GM12878 (cell line): ENCODE data around the gene TFPI2. TPM values are rescaled to one million over a fixed set of nuclear protein-coding genes. Genes with fewer than 3 reads are reported as not detected.

Source experiments
- ATAC-seq: fragments of 200-7000 bp; cut with Tn5 transposase; 3 replicates; pipeline ENCODE4 v1.9.1; 2020; ENCODE audit warnings: mild to moderate bottlenecking, moderate library complexity
- BruUV-seq: library from RNA; stranded (reverse); fragments of 400-500 nt; replicated peaks from 2 replicates; lab custom pipeline; 2021; lab: Mats Ljungman, UMichigan
- CTCF ChIA-PET: fragments of 300-600 bp; sonication (Branson Sonifier 250); formaldehyde crosslinking; extraction: SDS; loops from one replicate; lab custom pipeline; 2021; ENCODE audit warnings: inconsistent platforms; lab: Yijun Ruan, JAX
- POLR2A ChIA-PET: fragments of 350-600 bp; formaldehyde crosslinking; extraction: SDS; loops from one replicate; lab custom pipeline; 2021; ENCODE audit warnings: inconsistent platforms; lab: Charles Lee
- RAD21 ChIA-PET: fragments of 300-600 bp; sonication (Branson Sonifier 250); formaldehyde crosslinking; loops from one replicate; lab custom pipeline; 2023; ENCODE audit warnings: antibody characterized with exemption; ENCODE audit not compliant: unreplicated experiment; lab: Charles Lee
- SMC1A ChIA-PET: fragments of 300-600 bp; sonication (Branson Sonifier 250); formaldehyde crosslinking; loops from one replicate; lab custom pipeline; 2023; ENCODE audit not compliant: unreplicated experiment, uncharacterized antibody; lab: Charles Lee
- DNase-seq: peaks from one replicate; pipeline ENCODE4 v3.0.0-alpha.2; 2011; ENCODE audit warnings: low read depth, low spot score
- FAIRE-seq: peaks from 3 replicates; lab custom pipeline; 2011; peaks lifted over from hg19 to GRCh38; lab: Jason Lieb, UNC
- H2AFZ ChIP-seq: 2 replicates; pipeline ENCODE4 v1.6.0; 2011; ENCODE audit warnings: low read depth, low read length, control low read depth; ENCODE audit not compliant: control insufficient read depth
- H3K27ac ChIP-seq: 2 replicates; pipeline ENCODE4 v1.5.1; 2011; ENCODE audit warnings: control low read depth; ENCODE audit not compliant: control insufficient read depth, insufficient read depth
- H3K27me3 ChIP-seq, 2 experiments: replicated peaks in 1 of 2; 2 replicates each; pipeline versions ENCODE4 v1.6.0 to v1.6.1; 2011; ENCODE audit warnings: low read length in 1 of 2; ENCODE audit not compliant: control insufficient read depth in 2 of 2, insufficient read depth in 2 of 2
- H3K36me3 ChIP-seq, 2 experiments: 2 replicates each; pipeline ENCODE4 v1.5.1; 2011; ENCODE audit warnings: low read length in 1 of 2; ENCODE audit not compliant: control insufficient read depth in 2 of 2, insufficient read depth in 2 of 2
- H3K4me1 ChIP-seq: 2 replicates; pipeline ENCODE4 v1.6.1; 2011; ENCODE audit warnings: mild to moderate bottlenecking, low read length, moderate library complexity, mixed read lengths; ENCODE audit not compliant: control insufficient read depth, insufficient read depth
- H3K4me2 ChIP-seq: 2 replicates; pipeline ENCODE4 v1.6.0; 2011; ENCODE audit warnings: control low read depth; ENCODE audit not compliant: control insufficient read depth, insufficient read depth
- H3K4me3 ChIP-seq: fragments of 200-600 bp; sonication (generic); 2 replicates; pipeline ENCODE4 v1.5.1; 2016
- H3K79me2 ChIP-seq: 2 replicates; pipeline ENCODE4 v1.6.0; 2011; ENCODE audit warnings: low read length; ENCODE audit not compliant: control insufficient read depth, insufficient read depth
- H3K9ac ChIP-seq: 2 replicates; pipeline ENCODE4 v1.8.0; 2011; ENCODE audit warnings: low read length, control low read depth, mixed read lengths; ENCODE audit not compliant: control insufficient read depth, insufficient read depth
- H3K9me3 ChIP-seq: replicated peaks from 3 replicates; pipeline ENCODE4 v1.5.1; 2011; ENCODE audit warnings: mild to moderate bottlenecking, low read length; ENCODE audit not compliant: control insufficient read depth, insufficient read depth
- H4K20me1 ChIP-seq: 2 replicates; pipeline ENCODE4 v1.6.0; 2011; ENCODE audit not compliant: control insufficient read depth, insufficient read depth
- ATF7 ChIP-seq: fragments of 450-650 bp; IDR thresholded peaks from 2 replicates; pipeline ENCODE4 v1.6.1; 2016; ENCODE audit warnings: low read depth, mild to moderate bottlenecking
- CBX3 ChIP-seq: fragments of 200-600 bp; sonication (generic); IDR thresholded peaks from 2 replicates; pipeline ENCODE4 v1.6.1; 2016; ENCODE audit warnings: low read depth, borderline replicate concordance
- CTCF ChIP-seq, 3 experiments: IDR thresholded peaks in 2 of 3; conservative IDR thresholded peaks in 1 of 3; 2 replicates each; pipeline ENCODE4 v1.5.1; 2011; ENCODE audit warnings: low read depth in 3 of 3, low read length in 3 of 3, mild to moderate bottlenecking in 3 of 3, control low read depth in 2 of 3, moderate library complexity in 2 of 3, inconsistent platforms in 1 of 3, mixed read lengths in 1 of 3; ENCODE audit not compliant: control insufficient read depth in 2 of 3, insufficient read depth in 1 of 3; ENCODE audit errors: extremely low read depth in 1 of 3
- EP300 ChIP-seq, 2 experiments: fragments of 150-350 bp in 1 of 2; IDR thresholded peaks; 2 replicates each; pipeline ENCODE4 v1.6.1; 2011 to 2012; ENCODE audit warnings: low read depth in 2 of 2, low read length in 2 of 2, borderline replicate concordance in 1 of 2, improper control_type of control experiment in 1 of 2, inconsistent platforms in 1 of 2; ENCODE audit not compliant: control insufficient read depth in 1 of 2
- KDM1A ChIP-seq: fragments of 200-600 bp; sonication (generic); IDR thresholded peaks from 2 replicates; pipeline ENCODE4 v1.6.1; 2016; ENCODE audit warnings: borderline replicate concordance
- NRF1 ChIP-seq: conservative IDR thresholded peaks from 2 replicates; pipeline ENCODE4 v1.6.1; 2011; ENCODE audit warnings: mild to moderate bottlenecking, low read depth, low read length, improper control_type of control experiment
- PKNOX1 ChIP-seq: fragments of 450-650 bp; IDR thresholded peaks from 2 replicates; pipeline ENCODE4 v1.6.1; 2016; ENCODE audit warnings: mild to moderate bottlenecking
- POLR2AphosphoS2 ChIP-seq: IDR thresholded peaks from 2 replicates; pipeline ENCODE4 v1.6.1; 2011; ENCODE audit warnings: low read depth, mild to moderate bottlenecking, low read length, improper control_type of control experiment, moderate library complexity
- POLR2AphosphoS5 ChIP-seq: IDR thresholded peaks from 2 replicates; pipeline ENCODE4 v1.6.1; 2011; ENCODE audit warnings: mild to moderate bottlenecking, low read length, inconsistent platforms
- ZNF274 ChIP-seq: IDR thresholded peaks from one replicate; pipeline ENCODE4 v1.8.0; 2011; ENCODE audit not compliant: insufficient read length, insufficient read depth
- WGBS: methylation state at CpG from one replicate; pipeline ENCODE4 v1.1.6; 2016; ENCODE audit warnings: low lambda C conversion rate; ENCODE audit not compliant: insufficient replicate concordance, insufficient coverage; ENCODE audit errors: missing lambda C conversion rate; 5-methylcytosine and 5-hydroxymethylcytosine counted together
- in situ Hi-C: fragments of 300-500 bp; cut with MboI; formaldehyde crosslinking; loops from 9 replicates; pipeline ENCODE4 v1.14.3; 2018; ENCODE audit warnings: mixed read lengths
- intact Hi-C: fragments of 100-400 bp; cut with micrococcal nuclease; formaldehyde crosslinking; loops from one replicate; pipeline ENCODE4 v1.14.2; 2022; ENCODE audit not compliant: unreplicated experiment
- polyA plus RNA-seq, 11 experiments: library from polyadenylated mRNA; depleted of rRNA in 4 of 11; unstranded in 6 of 11; stranded (reverse) in 5 of 11; fragments of >200 nt; fragmentation: Nextera tagmentation in 4 of 11; fragmentation: Illumina TruSeq in 1 of 11; extraction: Ambion mirVana in 4 of 11; extraction: Trizol in 1 of 11; gene quantifications; 1 replicate in 1 of 11; 2 replicates in 10 of 11; pipeline versions ENCODE4 v1.2.1 to v1.2.3, GENCODE V29; 2011 to 2016; ENCODE audit warnings: inconsistent platforms in 2 of 11, missing spikeins in 2 of 11, low read depth in 1 of 11
- total RNA-seq, 4 experiments: library from RNA; depleted of rRNA in 3 of 4; stranded (reverse); fragments of >200 nt in 3 of 4; fragmentation: Illumina TruSeq in 1 of 4; extraction: Trizol in 1 of 4; gene quantifications; 2 replicates each; pipeline versions ENCODE4 v1.2.1 to v1.2.3, GENCODE V29; 2013 to 2021

The TFPI2 gene
- total and polyA plus RNA-seq, 10 of the 15 experiments (the other 5 are each of a cell fraction or from before 2014, with no cell fraction given): 0.07 to 1.1 (median 0.31) TPM; not detected in 5

- H3K27ac ChIP-seq: no peak overlapping the region
- no TSS peak for BruUV-seq
- H3K4me2 ChIP-seq: no peak overlapping the region
- H3K36me3 ChIP-seq: no peaks in the 10 kb centered on the region
- CTCF ChIA-PET: interaction anchor here (0.5 to 2.2 kb wide), 2 partner anchors 192 to 851 kb away, joined by 4 to 9 read pairs; no protein-coding TSS in a partner anchor
- DNase-seq (no peak), FAIRE-seq (no peak), ATAC-seq (no peak)
- H3K9ac ChIP-seq: no peak overlapping the region
- H3K9me3 ChIP-seq: no peaks in the 10 kb centered on the region
- intact Hi-C loops (no loop called here), in situ Hi-C loops (no loop called here)
- SMC1A ChIA-PET: interaction anchor here (1.4 kb wide), 1 partner anchor 11 kb away, joined by 3 read pairs; the partner anchor contains the start of gene GNGT1
- H3K4me1 ChIP-seq: no peaks in the 10 kb centered on the region
- H3K4me3 ChIP-seq: no peak overlapping the region
- H3K79me2 ChIP-seq: no peaks in the 10 kb centered on the region
- RAD21 ChIA-PET: interaction anchor here (1.2 kb wide), 1 partner anchor 192 kb away, joined by 4 read pairs; no protein-coding TSS in a partner anchor
- peaks cover 0 to 10% of the 10 kb centered on the region in 2 experiments; a peak in 3 of 4 replicates for H3K27me3 ChIP-seq
- H2AFZ ChIP-seq: no peak overlapping the region
- POLR2A ChIA-PET: no interaction called here
- 25% methylated on average over 3 of the region's 3 CpGs for WGBS
- TF ChIP-seq KDM1A: no peak
- no peak for TF ChIP-seq PKNOX1
- no peak for TF ChIP-seq NRF1
- TF ChIP-seq POLR2AphosphoS2: no peak
- no peaks in the 10 kb centered on the region for H4K20me1 ChIP-seq
Measured at GRCh38 chr7:93894966-93895640, 4.5 kb upstream of the TFPI2 start.

- Histone ChIP-seq H3K27ac (no peak overlapping the region), H3K36me3 (no peaks in the 10 kb centered on the region), H2AFZ (no peak overlapping the region), H4K20me1 (no peaks in the 10 kb centered on the region), H3K27me3 (peaks cover 0 to 12% of the 10 kb centered on the region in 2 experiments; a peak in 3 of 4 replicates), H3K4me1 (no peaks in the 10 kb centered on the region), H3K9me3 (no peaks in the 10 kb centered on the region), H3K4me3 (no peak overlapping the region), H3K4me2 (no peak overlapping the region), H3K9ac (no peak overlapping the region), H3K79me2 (no peaks in the 10 kb centered on the region)
- no peak for FAIRE-seq
- CTCF ChIA-PET: interaction anchor here (0.6 kb wide), 1 partner anchor 8 kb away, joined by 3 read pairs; no protein-coding TSS in a partner anchor
- POLR2A ChIA-PET: no interaction called here
- in situ Hi-C loops: no loop called here
- BruUV-seq: no TSS peak
- DNase-seq: no peak
- SMC1A ChIA-PET: no interaction called here
- 0% methylated on average over 1 of the region's 1 CpG for WGBS
- intact Hi-C loops: no loop called here
- RAD21 ChIA-PET: interaction anchor here (1.3 kb wide), 1 partner anchor 11 kb away, joined by 3 read pairs; no protein-coding TSS in a partner anchor
- ATAC-seq: no peak
- TF ChIP-seq POLR2AphosphoS5 (no peak), ZNF274 (no peak), EP300 (IDR thresholded peaks at IDR 0.05; ENCODE audit: borderline replicate concordance in 1 of 2, control insufficient read depth in 1 of 2, low read depth in 2 of 2, low read length in 2 of 2) (no peak), CBX3 (no peak), ATF7 (no peak), CTCF (IDR thresholded peaks at IDR 0.05 in 2 of 3, conservative IDR thresholded peaks at IDR 0.05 in 1 of 3; ENCODE audit: control insufficient read depth in 2 of 3, extremely low read depth in 1 of 3, insufficient read depth in 1 of 3, low read depth in 3 of 3, low read length in 3 of 3) (no peak)
Measured at GRCh38 chr7:93894426-93894825, 3.9 kb upstream of the TFPI2 start.
